PC-3 (cell line): ENCODE results near the gene RFT1. TPM values are rescaled to one million over a fixed set of nuclear protein-coding genes. Genes with fewer than 3 reads are reported as not detected.

Experiments
- ATAC-seq: fragments of 200-7000 bp; cut with Tn5 transposase; 2 replicates; pipeline ENCODE4 v1.9.1; 2020; ENCODE audit warnings: mild to moderate bottlenecking, moderate library complexity
- BruUV-seq: library from RNA; stranded (reverse); fragments of 400-500 nt; replicated peaks from 2 replicates; lab custom pipeline; 2021; lab: Mats Ljungman, UMichigan
- CTCF ChIA-PET: fragments of 300-600 bp; sonication (Branson Sonifier 250); formaldehyde crosslinking; loops from one replicate; lab custom pipeline; 2022; ENCODE audit warnings: antibody characterized with exemption; lab: Charles Lee
- POLR2A ChIA-PET: fragments of 300-600 bp; sonication (Branson Sonifier 250); formaldehyde crosslinking; loops from one replicate; lab custom pipeline; 2022; ENCODE audit warnings: antibody characterized with exemption; ENCODE audit not compliant: unreplicated experiment; lab: Charles Lee
- DNase-seq: peaks from one replicate; pipeline ENCODE4 v3.0.0-alpha.2; 2015
- H2AFZ ChIP-seq: fragments of 300-600 bp; sonication (generic); 2 replicates; pipeline ENCODE4 v1.6.0; 2016; ENCODE audit warnings: antibody characterized with exemption, low read length
- H3F3A ChIP-seq: fragments of 300-600 bp; sonication (generic); one replicate; pipeline ENCODE4 v1.6.0; 2017; ENCODE audit warnings: antibody characterized with exemption, low read length, control low read depth, mild to moderate bottlenecking; ENCODE audit not compliant: unreplicated experiment
- H3K27ac ChIP-seq: fragments of 300-600 bp; sonication (generic); 2 replicates; pipeline ENCODE4 v1.5.1; 2016; ENCODE audit warnings: mild to moderate bottlenecking, low read length
- H3K27me3 ChIP-seq: fragments of 300-600 bp; sonication (generic); 2 replicates; pipeline ENCODE4 v1.6.1; 2016; ENCODE audit warnings: low read length, mixed read lengths
- H3K36me3 ChIP-seq: fragments of 300-600 bp; sonication (generic); 2 replicates; pipeline ENCODE4 v1.6.1; 2016; ENCODE audit warnings: low read depth, mixed run types, low read length, mixed read lengths
- H3K4me1 ChIP-seq: fragments of 300-600 bp; sonication (generic); 2 replicates; pipeline ENCODE4 v1.5.1; 2016; ENCODE audit warnings: low read length; ENCODE audit not compliant: insufficient read depth
- H3K4me2 ChIP-seq: fragments of 300-600 bp; sonication (generic); 2 replicates; pipeline ENCODE4 v1.6.0; 2016; ENCODE audit warnings: low read length
- H3K4me3 ChIP-seq: fragments of 300-600 bp; sonication (generic); 2 replicates; pipeline ENCODE4 v1.5.1; 2016; ENCODE audit warnings: mild to moderate bottlenecking, low read length, mixed read lengths
- H3K79me2 ChIP-seq: fragments of 300-600 bp; sonication (generic); 2 replicates; pipeline ENCODE4 v1.6.1; 2017; ENCODE audit warnings: low read length, mixed read lengths
- H3K9ac ChIP-seq: fragments of 300-600 bp; sonication (generic); 2 replicates; pipeline ENCODE4 v1.6.0; 2016; ENCODE audit warnings: mild to moderate bottlenecking, low read length
- H3K9me2 ChIP-seq: fragments of 300-600 bp; sonication (generic); replicated peaks from 2 replicates; pipeline ENCODE4 v1.6.1; 2016; ENCODE audit warnings: mixed run types, low read length, mixed read lengths
- H3K9me3 ChIP-seq: fragments of 300-600 bp; sonication (generic); 2 replicates; pipeline ENCODE4 v1.6.1; 2016; ENCODE audit warnings: low read length, mixed read lengths
- H4K20me1 ChIP-seq: fragments of 300-600 bp; sonication (generic); 2 replicates; pipeline ENCODE4 v1.6.1; 2016; ENCODE audit warnings: low read length, mixed read lengths
- EZH2 ChIP-seq: fragments of 300-600 bp; sonication (generic); IDR thresholded peaks from one replicate; pipeline ENCODE4 v1.6.1; 2017; ENCODE audit warnings: antibody characterized with exemption, mild to moderate bottlenecking, low read length; ENCODE audit not compliant: unreplicated experiment
- EZH2phosphoT487 ChIP-seq: fragments of 300-600 bp; sonication (generic); IDR thresholded peaks from 2 replicates; pipeline ENCODE4 v1.6.1; 2018; ENCODE audit warnings: mild to moderate bottlenecking, antibody characterized with exemption, low read length, borderline replicate concordance
- intact Hi-C: fragments of 100-400 bp; cut with micrococcal nuclease; formaldehyde crosslinking; loops from 2 replicates; pipeline ENCODE4 v1.9.0; 2023
- total RNA-seq: library from RNA; depleted of rRNA; stranded (reverse); fragments of >200 nt; gene quantifications from 2 replicates; pipeline ENCODE4 v1.2.3, GENCODE V29; 2014
- TF ChIP-seq, protein P1 (sequence below): fragments of 300-600 bp; sonication (generic); conservative IDR thresholded peaks from 2 replicates; pipeline ENCODE4 v1.5.1; 2017; ENCODE audit warnings: antibody characterized with exemption, low read depth, mild to moderate bottlenecking, low read length

The RFT1 gene
- total RNA-seq, 1 experiment from 2014 or later, result 24.6 TPM

DNA sequence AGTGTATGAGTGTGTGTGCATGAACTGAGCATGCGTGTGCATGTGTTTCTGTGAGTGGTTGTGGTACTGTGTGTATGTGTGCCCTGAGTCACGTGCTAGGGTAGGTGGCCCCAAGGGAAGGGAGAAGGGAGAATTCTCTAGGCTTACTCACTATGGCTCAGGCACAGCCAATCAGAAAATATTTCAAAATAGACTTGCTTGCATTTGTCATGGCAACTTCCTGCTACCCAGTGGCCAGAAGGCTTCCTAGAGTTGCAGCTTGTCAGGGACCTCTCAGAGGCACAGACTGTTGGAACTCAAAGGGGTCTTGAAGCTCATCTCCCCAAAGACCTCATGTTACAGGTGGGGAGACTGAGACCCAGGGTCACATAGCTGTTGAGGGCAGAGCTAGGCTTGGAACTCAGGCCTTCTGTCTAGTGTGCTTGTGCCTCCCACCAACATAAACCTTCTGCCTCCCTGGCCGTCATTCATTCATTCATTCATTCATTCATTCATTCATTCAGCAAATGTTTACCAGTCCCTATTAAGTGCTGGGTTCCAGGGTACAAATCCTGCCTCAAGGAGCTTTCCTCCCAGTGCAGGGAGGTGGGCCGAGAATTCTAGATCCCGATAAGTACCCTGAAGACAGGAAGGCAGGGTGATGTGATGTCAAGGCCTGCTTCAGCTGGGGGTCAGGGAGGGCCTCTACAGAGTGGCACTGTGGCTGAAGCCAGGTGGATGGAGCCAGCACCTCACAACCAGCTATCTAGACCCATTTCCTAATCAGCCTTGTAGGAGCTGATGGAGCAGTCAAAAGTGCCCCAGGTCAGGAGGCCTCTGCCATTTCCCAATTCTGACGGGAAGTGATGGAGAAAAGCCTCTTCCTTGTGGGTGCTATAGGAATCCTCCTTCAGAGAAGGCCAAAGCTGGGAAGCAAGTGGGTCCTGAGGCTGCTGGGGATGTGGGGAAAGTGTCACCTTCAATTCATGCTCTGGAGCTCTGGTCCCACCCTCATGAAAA lies 10.9 kb upstream of the RFT1 start:
- H3K4me1 ChIP-seq, result peaks cover 22% of the 10 kb centered on the region
- no peaks in the 10 kb centered on the region for H3K27me3 ChIP-seq
- peak; percentile 57 for DNase-seq
- H4K20me1 ChIP-seq, result no peaks in the 10 kb centered on the region
- peak; percentile 10; the same call in 1 of the 2 replicates for ATAC-seq
- ChIA-PET POLR2A (no interaction called here), CTCF (no interaction called here)
- no peak overlapping the region for H3K9ac ChIP-seq
- no peaks in the 10 kb centered on the region for H3K9me2 ChIP-seq
- intact Hi-C loops, result no loop called here
- BruUV-seq, result no TSS peak
- no peaks in the 10 kb centered on the region for H3F3A ChIP-seq
- H3K4me3 ChIP-seq, result no peak overlapping the region
- TF ChIP-seq, protein P1, sequence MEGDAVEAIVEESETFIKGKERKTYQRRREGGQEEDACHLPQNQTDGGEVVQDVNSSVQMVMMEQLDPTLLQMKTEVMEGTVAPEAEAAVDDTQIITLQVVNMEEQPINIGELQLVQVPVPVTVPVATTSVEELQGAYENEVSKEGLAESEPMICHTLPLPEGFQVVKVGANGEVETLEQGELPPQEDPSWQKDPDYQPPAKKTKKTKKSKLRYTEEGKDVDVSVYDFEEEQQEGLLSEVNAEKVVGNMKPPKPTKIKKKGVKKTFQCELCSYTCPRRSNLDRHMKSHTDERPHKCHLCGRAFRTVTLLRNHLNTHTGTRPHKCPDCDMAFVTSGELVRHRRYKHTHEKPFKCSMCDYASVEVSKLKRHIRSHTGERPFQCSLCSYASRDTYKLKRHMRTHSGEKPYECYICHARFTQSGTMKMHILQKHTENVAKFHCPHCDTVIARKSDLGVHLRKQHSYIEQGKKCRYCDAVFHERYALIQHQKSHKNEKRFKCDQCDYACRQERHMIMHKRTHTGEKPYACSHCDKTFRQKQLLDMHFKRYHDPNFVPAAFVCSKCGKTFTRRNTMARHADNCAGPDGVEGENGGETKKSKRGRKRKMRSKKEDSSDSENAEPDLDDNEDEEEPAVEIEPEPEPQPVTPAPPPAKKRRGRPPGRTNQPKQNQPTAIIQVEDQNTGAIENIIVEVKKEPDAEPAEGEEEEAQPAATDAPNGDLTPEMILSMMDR, result no peak
- no peak overlapping the region for H2AFZ ChIP-seq
- H3K27ac ChIP-seq, result no peak overlapping the region
- H3K9me3 ChIP-seq, result no peaks in the 10 kb centered on the region
- H3K36me3 ChIP-seq, result no peaks in the 10 kb centered on the region
- no peak overlapping the region for H3K4me2 ChIP-seq
- H3K79me2 ChIP-seq, result no peaks in the 10 kb centered on the region

DNA sequence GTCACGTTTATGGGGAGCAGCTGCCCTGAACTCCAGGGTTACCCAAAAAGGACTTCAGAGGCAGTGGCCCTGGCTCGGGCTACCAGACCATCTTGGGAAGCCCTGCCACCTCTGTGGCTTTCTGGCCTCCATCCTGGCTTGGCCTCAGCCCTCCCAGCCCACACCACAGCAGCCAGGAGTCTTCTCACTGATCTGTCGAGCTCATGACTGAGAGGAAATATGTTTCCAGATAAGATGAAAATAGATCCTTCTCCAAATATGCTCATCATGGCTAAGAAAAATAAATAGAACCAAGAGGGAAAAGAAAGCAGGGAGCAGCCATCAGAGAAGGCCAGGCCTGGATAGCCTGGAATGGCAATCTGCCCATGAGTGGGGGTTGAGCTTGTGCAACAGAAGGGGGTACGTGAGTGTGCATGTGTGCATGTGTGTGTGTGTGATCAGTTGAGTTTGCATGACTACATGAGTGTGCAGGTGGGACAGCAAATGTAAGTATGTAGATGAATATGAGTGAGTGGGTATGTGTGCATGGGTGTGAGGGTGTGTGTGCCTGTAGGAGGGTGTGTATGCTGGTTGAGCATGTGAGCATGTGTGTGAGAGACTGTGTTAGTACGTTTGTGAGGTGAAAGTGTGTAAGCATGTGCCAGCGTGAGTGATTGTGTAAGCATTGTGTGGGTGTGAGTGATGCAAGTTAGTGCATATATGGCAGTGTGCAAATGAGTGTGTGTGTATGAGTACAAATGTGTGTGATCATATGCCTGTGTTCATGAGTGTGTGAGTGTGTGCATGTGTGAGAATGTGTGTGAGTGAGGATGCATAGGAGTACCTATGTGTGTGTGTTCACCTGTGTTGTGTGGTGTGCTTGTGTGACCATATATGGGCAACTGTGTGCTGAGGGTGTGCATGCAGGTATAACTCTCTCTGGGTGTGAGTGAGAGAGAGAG lies 9.9 kb upstream of the RFT1 start:
- no TSS peak for BruUV-seq
- Histone ChIP-seq H3K27me3 (no peaks in the 10 kb centered on the region), H4K20me1 (no peaks in the 10 kb centered on the region), H3K4me3 (no peak overlapping the region), H3K4me1 (peaks cover 12% of the 10 kb centered on the region), H3K9me2 (no peaks in the 10 kb centered on the region), H2AFZ (no peak overlapping the region), H3F3A (no peaks in the 10 kb centered on the region), H3K27ac (no peak overlapping the region), H3K79me2 (no peaks in the 10 kb centered on the region), H3K36me3 (no peaks in the 10 kb centered on the region), H3K9me3 (no peaks in the 10 kb centered on the region), H3K9ac (no peak overlapping the region), H3K4me2 (no peak overlapping the region)
- DNase-seq, result no peak
- ChIA-PET POLR2A (interaction anchor here (0.6 kb wide), 1 partner anchor 88 kb away, joined by 4 read pairs; no protein-coding TSS in a partner anchor), CTCF (no interaction called here)
- no peak for TF ChIP-seq EZH2phosphoT487
- TF ChIP-seq, protein P1, result no peak
- TF ChIP-seq EZH2, result no peak
- intact Hi-C loops, result no loop called here
- no peak for ATAC-seq
